Stimulated activated CD8-positive, alpha-beta memory T cell treated with anti-CD3 and anti-CD28 coated beads, Interleukin-15, amount 100 ng/mL, for 24 hours (primary cell): ENCODE results near the gene DNM3.

Experiments used
- DNase-seq: peaks from one replicate; pipeline ENCODE4 v3.0.0-alpha.2; 2020; ENCODE audit warnings: low read depth

The DNM3 gene

GRCh38 chr1:171973421-171973820 lies 132.1 kb downstream of the DNM3 start:
- DNase-seq = no peak

GRCh38 chr1:171981303-171981702 lies 140.0 kb downstream of the DNM3 start:
- no peak for DNase-seq

GRCh38 chr1:171983584-171983983 lies 142.3 kb downstream of the DNM3 start:
- no peak for DNase-seq

- DNase-seq = no peak
These were observed 143.0 kb downstream of the DNM3 start for GRCh38 chr1:171984262-171984661.

- no peak for DNase-seq
These were observed 143.7 kb downstream of the DNM3 start for GRCh38 chr1:171984850-171985485.

- DNase-seq = no peak
These were observed 144.3 kb downstream of the DNM3 start for GRCh38 chr1:171985639-171986038.

GRCh38 chr1:171988243-171988885 lies 147.1 kb downstream of the DNM3 start:
- no peak for DNase-seq

GRCh38 chr1:171990371-171990770 lies 149.1 kb downstream of the DNM3 start:
- DNase-seq = no peak

GRCh38 chr1:171994293-171994692 lies 153.0 kb downstream of the DNM3 start:
- DNase-seq = no peak

- DNase-seq = no peak
These were observed 154.3 kb downstream of the DNM3 start for GRCh38 chr1:171995573-171995972.

GRCh38 chr1:171997936-171998335 lies 156.6 kb downstream of the DNM3 start:
- no peak for DNase-seq

GRCh38 chr1:171998711-171999110 lies 157.4 kb downstream of the DNM3 start:
- no peak for DNase-seq

GRCh38 chr1:171999756-172000155 lies 158.5 kb downstream of the DNM3 start:
- DNase-seq = no peak

GRCh38 chr1:172001288-172001687 lies 160.0 kb downstream of the DNM3 start:
- DNase-seq = no peak

GRCh38 chr1:172002725-172003345 lies 161.5 kb downstream of the DNM3 start:
- no peak for DNase-seq

GRCh38 chr1:172003766-172004530 lies 162.7 kb downstream of the DNM3 start:
- no peak for DNase-seq

- DNase-seq = no peak
These were observed 163.4 kb downstream of the DNM3 start for GRCh38 chr1:172004671-172005070.

- DNase-seq = no peak
These were observed 164.6 kb downstream of the DNM3 start for GRCh38 chr1:172005856-172006255.

- no peak for DNase-seq
These were observed 165.4 kb downstream of the DNM3 start for GRCh38 chr1:172006660-172007059.

GRCh38 chr1:172018727-172019311 lies 177.5 kb downstream of the DNM3 start:
- DNase-seq = no peak

GRCh38 chr1:172019976-172020375 lies 178.7 kb downstream of the DNM3 start:
- DNase-seq = no peak

- no peak for DNase-seq
These were observed 183.2 kb downstream of the DNM3 start for GRCh38 chr1:172024516-172024915.
